GM18511 (cell line): ENCODE measurements around the gene CCDC187.

Source experiments
- ATAC-seq: cut with Tn5 transposase; IDR thresholded peaks from one replicate; pipeline ENCODE4 v1.9.1; 2021; ENCODE audit warnings: mild to moderate bottlenecking, moderate library complexity; ENCODE audit not compliant: unreplicated experiment

CCDC187 gene

DNA sequence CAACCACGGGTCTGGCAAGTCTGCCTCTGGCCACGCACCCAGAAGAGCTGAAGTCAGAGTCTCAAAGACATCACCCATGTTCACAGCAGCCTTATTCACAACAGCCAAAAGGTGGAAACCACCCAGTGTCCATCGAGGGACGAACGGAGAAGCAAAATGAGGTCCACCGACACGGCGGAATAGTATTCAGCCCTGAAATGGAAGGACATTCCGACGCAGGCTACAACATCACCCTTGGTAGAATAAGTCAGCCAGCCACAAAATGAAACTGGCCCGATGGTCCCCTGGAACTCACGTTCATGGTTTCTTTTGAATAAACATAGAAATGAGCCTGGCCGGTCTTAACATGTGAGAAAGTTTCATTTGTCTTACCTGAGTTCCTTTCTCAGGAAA, 16.9 kb downstream of the CCDC187 start:
- no peak for ATAC-seq

DNA sequence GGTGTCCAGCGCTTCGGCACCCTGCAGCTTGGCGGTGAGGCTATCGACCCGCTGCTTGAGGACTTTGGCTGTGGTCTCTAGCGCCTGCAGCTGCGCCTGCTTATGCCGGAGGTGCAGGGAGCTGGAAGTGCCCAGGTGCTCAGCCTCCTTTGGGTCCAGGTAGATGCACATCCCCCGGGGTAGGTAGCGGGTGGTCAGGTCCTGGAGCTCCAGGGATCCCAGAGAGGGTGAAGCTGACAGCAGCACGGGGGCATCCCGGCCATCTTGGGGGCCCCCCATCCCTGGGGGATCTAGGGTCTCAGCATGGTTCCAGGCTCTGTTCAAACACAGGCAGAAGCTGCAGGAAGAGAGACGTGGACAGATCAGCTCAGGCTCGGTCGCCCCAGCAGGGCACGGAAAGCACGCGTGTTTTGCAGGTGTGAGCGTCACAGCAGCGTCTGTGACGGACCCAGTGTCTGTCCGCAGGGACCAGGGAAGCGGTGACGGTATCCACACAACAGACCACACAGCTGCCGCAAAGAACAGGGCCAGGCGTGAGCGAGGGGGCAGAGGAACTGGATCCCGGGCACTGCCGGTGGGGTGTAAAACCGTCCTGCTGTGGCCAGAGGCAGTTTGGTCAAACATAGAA, 17.4 kb downstream of the CCDC187 start:
- no peak for ATAC-seq

DNA sequence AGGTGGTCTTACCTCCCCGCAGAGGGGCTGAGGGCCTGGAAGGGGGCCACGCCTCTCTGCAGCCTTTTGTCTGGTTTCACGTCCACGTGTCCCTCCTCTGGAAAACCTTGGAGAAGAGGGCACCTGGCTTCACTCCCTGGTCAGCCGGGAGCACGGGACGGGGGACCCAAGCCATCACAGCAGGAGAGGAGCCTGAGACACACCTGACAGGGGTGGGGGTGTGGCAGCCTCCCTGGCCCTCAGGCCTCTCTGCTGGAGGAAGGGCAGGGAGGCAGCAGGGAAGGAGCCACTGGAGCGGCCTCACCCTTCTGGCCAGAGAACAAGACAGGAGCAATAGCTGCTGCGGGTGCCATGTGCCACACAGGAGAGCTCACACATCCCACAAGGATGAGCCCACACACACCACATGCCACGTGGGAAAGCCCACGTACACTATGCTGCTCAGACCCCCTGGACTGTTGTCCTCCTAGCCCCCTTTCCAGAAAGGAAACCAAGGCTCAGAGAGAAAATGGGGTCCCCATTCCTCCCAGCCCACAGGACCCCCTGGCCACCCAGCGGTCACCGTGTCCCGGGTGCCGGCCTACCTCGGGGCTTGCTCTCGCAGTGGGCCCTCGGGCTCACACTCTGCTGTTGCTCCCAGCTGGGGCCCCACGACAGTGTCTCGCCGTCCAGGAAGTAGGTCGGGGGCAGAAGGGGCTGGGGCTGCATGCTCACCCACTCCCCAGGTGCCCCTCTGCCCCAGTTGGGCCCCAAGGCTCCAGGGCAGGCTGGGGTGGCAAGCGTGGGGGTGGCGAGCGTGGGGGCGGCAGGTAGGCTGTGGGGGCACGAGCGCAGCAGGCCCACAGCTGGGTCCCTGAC, 18.2 kb downstream of the CCDC187 start:
- ATAC-seq = no peak

DNA sequence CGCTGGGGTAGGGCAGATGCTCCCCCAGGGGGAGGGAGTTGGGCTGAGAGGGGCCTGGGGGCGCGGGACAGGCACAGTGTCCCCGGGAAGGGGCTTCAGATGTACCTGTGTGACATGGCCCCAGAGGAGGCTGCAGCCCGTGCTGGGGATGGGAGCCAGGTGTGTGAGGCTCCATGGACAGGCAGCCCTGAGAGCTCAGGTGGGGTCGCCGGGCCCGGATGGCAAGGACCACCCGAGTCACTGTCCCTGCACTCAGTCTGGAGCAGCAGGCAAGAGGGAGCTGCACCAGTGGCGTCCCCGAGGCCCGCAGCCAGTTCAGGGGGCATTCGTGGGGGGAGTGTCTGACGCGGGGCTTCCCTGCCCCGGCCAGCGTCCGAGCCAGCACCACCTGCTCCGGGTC, 18.9 kb downstream of the CCDC187 start:
- no peak for ATAC-seq

DNA sequence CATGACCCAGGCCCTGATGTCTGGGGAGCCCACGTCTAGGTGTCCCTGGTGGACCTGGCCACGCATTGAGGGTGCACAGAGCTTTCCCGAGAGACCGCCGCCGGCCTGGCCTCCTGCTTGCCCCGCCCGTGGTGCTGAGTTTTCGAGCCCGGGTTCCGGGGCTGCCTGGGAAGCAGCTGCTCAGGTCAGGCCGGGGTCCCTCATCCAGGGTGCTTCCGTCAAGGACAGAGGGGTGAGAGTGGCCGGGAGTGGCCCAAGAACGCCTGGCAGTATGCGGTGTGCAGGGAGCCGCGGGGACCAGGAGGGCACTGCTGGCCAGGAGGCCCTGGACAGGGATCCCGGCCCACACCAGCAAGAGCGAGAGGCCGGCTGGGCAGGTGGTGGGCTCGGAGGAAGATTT, 19.6 kb downstream of the CCDC187 start:
- no peak for ATAC-seq

DNA sequence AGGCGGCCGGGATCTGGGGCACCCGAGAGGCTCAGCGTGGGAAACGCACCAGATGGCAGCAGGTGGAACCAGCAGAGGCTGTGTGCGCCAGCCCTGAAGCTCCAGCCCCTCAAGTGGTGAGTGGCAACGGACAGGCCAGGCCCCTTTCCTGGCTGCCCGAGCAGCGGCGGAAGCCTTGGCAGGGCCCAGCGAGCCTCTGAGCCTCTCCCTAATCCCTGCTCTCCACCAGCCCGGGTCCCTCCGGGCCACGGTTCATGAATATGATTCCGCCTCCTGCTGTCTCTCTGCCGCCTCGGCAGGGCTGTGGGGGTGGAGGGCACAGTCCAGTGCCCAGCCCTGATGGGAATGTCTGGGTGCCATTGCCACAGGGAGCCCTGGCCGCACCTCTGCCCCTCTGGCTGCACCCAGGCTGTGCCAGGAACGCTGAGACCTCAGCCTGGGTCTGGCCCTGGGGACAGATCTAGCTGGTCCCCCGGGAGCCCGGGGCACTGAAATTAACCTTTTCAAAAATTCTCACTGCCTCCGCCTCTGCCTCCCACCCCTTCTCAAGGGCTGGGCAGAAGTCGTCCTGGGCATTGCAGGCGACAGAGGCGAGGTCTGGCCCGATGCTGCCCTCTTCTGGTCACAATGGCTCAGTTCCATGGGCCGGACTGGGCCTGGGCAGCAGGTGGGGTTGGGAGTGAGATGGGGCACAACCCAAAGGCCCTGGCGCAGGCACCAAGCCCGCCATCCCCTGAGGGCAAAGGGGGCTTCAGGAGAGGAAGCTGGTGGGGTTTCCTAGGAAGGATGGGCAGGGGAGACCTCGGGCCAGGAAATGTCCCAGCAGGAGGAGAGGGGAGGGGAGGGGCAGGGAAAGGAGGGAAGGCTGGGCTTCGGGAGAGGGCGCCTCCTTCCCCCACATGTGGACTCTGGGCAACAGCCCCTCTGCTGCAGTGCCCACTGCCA, 20.3 kb downstream of the CCDC187 start:
- ATAC-seq = peak; percentile 82

DNA sequence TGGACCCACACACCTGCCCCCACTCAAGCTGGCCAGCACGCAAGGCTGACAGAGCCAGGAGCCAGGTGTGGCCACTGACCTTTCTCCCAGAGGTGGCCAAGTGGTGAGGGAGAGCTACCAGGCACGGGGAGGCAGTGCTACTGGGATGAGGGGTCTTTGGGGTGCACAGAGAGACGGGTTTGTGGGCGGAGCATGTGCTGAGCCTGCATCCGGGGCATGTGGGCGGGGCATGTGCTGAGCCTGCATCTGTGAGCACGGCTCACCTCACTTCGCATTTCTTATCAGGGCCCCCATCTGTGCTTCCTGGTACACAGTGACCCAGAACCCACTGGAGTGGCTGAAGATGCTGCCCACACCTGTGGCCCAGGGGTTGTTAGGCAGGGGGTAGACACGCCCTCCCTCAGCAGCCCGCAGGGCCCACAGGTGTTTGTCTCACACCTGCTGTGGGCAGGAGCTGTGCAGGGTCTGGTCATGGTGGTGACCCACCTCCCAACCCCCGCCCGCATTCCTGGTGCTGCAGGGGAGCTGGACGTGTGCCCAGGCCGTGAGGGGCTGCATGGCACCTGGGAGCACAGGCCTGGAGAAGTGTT, 21.5 kb downstream of the CCDC187 start:
- ATAC-seq = no peak

DNA sequence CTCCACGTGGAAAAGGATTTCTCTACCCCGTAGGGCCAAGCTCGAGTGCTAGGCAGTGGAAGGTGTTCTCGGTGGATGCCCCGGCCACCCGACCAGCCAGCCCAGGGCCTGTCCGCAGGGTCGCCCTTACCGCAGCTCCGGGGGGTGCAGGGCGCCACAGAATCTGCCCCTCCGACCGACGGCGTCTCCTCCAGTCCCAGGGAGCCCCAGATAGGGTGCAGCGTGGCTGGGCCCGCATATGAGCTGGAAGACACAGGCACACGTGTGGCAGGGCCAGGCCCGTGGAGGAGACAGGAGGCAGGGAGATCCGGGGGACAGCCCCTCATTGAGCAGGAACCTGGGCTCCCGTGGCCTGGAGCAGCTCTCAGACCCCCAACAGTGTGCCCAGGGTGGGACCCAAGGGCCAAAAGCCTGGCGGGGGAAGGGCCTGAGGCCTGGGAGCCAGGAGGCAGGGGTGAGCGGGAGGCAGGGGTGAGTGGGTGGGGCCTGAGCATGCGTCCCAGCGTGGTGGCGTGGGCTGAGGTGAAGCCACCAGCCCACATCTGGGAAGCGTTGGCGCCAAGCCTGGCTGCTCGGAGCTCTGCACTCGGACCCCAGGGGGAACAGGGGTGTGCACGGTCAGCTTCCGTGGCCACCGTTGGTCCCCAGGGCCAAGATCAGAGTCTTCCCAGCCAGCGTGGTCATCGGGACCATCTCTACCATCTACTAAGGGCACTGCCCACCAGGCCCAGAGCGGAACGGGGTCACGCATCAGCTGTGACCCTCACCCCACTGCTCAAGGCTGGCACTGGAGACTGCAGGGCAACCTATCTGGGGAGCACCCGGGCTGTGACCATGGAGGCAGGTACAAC, 22.2 kb downstream of the CCDC187 start:
- ATAC-seq = no peak

DNA sequence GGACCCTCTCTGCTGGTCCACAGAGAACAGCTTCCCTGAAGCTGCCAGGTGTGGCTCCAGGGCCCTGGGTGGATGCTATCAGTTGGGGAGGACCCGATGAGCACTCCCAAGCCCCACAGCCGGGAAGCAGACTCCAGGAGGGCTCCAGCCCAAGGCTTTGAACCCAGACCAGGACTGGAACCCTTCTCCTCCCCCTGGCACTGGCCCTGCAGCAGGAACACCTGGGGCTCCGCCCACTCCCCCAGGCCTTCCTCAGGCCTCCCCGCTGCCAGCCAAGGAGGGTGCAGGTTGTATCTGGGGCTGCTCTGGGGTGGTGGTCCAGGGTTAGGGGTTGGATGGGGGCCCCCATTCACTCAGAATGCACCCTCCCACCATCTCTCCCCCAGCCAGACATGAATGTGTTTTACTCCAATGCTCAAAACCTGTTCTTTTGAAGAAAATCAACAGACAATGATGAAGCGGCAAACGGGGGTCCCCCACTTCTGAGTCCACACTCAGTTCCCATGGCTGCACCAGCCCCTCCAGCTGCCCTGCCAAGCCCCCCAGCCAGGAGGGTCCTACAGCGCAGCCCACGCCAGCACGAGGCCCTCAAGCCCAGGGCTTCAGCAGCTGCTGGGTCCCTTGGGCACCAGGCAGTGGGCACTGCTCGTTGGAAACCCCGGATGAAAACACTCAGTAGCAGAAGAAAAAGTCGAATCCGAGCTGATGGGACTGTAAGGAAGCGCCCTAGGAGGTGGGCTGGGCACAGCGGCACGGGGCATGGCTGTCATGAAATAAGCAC, 23.2 kb downstream of the CCDC187 start:
- no peak for ATAC-seq

DNA sequence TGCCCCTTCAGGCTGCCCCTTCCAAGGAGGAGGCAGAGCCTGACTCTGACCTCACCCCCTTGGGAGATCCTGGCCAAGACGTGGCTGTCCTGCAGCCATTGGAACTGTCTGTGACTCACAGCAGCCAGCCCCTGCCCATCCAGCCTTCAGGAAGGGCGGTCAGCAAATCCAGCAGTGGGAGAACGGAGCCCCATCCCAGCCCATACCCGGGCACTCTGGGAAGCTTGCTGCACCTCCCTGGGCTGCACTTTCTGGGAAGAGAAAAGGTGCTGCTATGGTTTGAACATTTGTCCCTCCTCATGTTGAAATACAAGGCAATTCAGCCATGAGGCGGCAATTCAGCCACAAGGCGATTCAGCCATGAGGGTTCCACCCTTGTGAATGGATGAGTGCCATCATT, 24.4 kb downstream of the CCDC187 start:
- no peak for ATAC-seq

DNA sequence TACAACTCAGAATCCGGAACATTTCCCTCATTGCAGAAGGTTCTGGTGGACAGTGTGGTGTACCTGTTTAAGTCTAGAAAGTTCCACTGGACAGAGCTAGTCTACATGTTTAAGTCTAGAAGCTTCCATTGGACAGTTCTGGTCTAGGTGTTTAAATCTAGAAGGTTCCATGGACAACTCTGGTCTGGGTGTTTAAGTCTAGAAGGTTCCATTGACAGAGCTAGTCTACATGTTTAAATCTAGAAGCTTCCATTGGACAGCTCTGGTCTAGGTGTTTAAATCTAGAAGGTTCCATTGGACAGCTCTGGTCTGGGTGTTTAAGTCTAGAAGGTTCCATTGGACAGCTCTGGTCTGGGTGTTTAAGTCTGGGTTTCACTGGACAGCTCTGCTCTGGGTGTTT, 25.0 kb downstream of the CCDC187 start:
- ATAC-seq = no peak

DNA sequence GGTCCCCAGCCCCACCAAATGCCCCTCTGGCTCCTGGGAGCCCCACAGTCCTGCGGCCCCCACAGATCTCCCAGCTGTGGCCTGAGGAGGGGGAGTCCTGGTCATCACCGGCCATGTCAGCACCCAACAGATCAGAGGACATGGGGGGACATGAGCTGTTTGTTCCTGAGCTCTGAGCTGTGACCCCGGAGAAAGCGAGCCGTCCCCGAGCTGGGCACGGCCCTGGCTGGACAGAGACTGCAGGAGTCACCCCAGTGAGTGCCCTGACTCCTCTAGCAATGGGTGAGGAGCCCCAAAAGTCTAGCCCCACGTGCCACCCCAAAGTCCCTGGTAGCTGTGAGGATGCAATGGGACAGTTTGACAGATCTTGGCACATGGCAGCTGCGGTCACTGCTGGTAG, 25.7 kb downstream of the CCDC187 start:
- ATAC-seq = no peak

DNA sequence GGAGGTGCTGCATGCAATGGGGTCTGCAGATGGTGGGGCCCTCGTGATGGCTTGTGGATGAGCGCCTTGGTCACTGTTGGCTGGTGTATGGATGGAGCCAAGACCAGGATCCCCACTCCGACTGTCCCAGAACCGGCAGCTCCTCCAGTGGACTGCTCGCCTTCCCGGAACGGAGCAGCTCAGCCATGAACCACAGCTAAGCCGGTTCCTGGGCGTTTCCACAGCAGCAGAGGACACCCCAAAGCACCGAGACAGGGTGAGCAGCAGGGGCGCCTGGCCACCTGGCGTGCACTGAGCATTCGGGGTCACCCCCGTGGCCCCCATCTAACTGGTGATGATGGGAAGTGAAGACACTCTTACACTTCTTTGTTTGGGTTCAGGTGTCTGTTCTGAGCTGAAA, 26.1 kb downstream of the CCDC187 start:
- no peak for ATAC-seq

DNA sequence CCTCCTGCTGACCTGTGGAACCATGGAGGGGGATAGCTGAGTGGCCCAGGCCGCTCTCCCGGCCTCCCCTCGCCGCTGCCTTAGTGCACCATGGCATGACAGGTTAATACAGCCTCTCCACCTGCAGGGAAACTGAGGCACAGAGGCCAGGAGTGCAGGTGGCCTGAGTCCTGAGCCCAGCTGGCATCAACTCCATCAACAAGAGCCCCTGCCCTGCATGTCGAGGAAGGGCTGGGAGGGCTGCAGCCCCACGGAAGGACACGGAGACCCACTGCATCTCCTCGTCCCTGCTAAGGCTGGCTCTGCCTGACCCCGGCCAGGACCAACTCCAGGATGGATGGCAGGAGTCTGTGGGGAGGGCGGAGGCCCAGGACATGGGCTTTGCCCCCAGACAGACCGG, 27.2 kb downstream of the CCDC187 start:
- ATAC-seq = no peak

DNA sequence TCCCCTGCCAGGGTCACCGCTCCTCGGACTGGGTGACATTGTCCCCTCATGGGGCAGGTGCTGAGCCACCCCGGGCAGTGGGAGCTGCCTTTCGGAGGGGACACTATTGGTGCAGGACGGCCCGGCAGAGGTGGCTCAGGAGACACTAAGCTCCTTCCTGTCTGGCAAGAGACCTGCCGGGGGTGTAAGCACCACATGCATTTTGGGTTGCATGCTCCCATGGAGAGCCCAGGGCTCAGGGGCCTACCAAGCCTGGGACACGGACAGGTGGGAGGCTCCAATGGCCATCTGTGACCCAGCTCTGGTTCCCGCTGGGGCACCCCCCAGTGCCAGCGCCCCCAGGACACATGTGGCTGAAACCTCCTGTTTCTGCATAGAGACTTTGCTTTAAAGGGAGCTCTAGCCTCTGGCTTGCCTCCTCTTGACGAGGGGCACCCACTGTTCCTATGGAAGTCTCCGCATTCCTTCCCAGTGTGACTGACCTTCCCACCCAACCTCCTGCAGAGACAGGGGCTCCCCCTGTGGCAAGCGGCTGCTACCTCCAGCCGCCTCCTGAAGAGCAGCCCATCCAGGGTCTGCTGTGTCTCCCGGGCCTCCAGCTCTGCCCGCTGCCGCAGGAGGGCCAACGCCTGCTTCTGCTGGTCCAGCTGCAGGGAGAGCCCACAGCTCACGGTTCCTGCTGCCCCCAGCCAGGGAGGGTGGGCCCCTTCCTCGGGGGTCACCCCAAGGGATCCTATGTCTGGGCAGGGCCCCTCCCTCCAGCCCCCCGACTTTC, 28.1 kb downstream of the CCDC187 start:
- ATAC-seq = no peak

DNA sequence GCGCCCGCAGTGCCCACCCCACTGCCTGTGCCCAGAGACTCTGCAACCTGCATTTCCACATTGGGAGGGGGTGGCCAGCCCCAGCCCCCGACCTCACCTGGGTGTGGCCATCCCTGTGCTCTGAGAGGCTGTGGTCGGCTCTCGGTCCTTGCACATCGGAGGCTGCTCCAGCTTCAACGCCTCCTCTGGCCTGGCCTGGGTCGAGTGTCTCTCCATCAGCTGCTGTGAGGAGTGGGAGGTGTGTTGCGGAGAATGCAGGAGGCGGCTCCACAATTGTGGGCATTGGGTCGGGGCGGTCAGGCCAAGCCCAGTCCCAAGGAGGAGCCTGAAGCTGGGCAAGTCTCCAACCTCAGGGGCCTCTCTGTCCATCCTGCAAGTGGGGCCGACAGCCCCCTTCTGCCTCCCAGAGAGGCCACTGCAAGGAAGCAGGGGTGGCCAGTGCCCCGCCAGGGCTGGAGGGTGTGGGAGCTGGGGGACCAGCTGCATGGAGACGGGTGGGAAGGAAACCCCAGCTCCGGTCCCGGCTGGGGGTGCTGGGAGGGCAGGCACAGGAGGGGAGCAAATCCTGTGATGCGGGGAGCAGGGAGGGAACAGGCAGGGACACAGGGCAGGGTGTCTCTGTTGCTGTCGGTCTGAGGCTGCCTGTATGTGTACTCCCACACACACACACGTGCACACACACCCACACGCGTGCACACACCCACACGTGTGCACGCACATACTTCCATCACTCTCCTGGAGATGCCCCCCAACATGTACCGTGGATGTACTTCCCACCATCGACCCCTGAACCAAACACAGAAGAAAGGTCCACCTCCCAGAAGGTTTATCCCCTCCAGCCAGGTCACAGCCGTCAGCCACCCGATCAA, 28.9 kb downstream of the CCDC187 start:
- no peak for ATAC-seq

DNA sequence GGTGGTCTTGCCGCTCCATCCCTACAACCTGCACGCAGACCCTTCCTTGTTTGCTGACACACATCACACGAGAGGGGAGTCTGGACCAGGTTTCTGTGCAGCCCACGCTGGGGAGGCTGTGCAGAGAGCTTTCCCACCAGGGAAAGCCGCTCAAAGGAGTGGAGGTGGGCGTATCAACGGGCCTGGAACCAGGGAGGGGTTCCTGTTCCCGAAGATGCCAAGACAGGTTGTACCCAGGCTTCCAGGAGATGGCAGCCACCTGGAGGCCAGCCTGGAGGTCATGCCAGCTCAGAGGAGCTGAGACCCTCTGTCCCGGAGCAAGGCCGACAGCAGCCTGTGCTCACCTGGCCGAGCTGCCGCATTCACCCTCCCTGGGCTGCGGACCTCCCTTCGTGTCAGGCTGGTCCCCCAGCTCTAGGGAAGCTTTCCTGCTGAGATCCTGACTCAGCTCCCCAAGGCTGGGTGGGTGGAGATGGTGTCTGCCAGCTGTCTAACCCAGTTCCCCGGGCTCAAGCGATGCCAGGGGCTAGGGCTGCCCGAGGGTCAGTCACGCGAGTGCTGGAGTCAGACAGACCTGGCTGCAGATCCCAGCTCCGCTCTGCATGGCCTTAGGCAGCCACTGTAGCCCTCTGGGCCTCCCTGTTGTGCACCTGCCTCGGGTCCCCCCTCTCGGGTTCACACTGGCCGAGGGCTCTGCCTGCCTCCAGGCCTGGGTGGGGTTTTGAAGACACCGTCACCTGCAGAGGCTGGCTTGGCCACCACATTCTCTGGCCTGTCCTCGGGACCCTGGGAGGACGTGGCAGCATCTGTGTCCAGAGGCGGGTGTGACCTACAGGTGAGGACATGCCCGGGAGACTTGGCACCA, 29.7 kb downstream of the CCDC187 start:
- no peak for ATAC-seq
